Measurements from ENCODE around the gene PODN. TPM values are rescaled to one million over a fixed set of nuclear protein-coding genes. Genes with fewer than 3 reads are reported as not detected.
A peak's percentile ranks its signal among the peaks of the same experiment; 100 is the strongest.

PODN gene
- polyA plus RNA-seq, 3 donors from 2014 or later, result 1.7 to 4.3 (median 2.9) TPM

- Mint-ChIP-seq H3K4me3 (no peak overlapping the region), H3K4me1 (peaks cover 0 to 8% of the 10 kb centered on the region in 2 donors), H3K9me3 (no peaks in the 10 kb centered on the region), H3K27me3 (ENCODE audit: low read depth in 3 of 3) (peaks cover 0 to 2% (median 0%) of the 10 kb centered on the region in 3 donors), H3K36me3 (no peaks in the 10 kb centered on the region), H3K27ac (no peak overlapping the region)
- DNase-seq, result no peak
These were observed 30.8 kb downstream of the PODN start for GRCh38 chr1:53092659-53093450.

- Mint-ChIP-seq H3K36me3 (no peaks in the 10 kb centered on the region), H3K27ac (no peak overlapping the region), H3K4me3 (no peak overlapping the region), H3K4me1 (peaks cover 0 to 8% of the 10 kb centered on the region in 2 donors), H3K27me3 (ENCODE audit: low read depth in 3 of 3) (peaks cover 0 to 2% (median 0%) of the 10 kb centered on the region in 3 donors), H3K9me3 (no peaks in the 10 kb centered on the region)
- no peak for DNase-seq
These were observed 31.4 kb downstream of the PODN start for GRCh38 chr1:53093451-53093754.

GRCh38 chr1:53093778-53094532 lies 31.9 kb downstream of the PODN start:
- Mint-ChIP-seq H3K9me3 (no peaks in the 10 kb centered on the region), H3K27ac (peak overlapping the region in 1 of 6 donors; percentile 60), H3K4me1 (peaks cover 0 to 5% of the 10 kb centered on the region in 2 donors), H3K36me3 (no peaks in the 10 kb centered on the region), H3K4me3 (no peak overlapping the region), H3K27me3 (ENCODE audit: low read depth in 3 of 3) (peaks cover 0 to 2% (median 0%) of the 10 kb centered on the region in 3 donors)
- DNase-seq, result no peak

GRCh38 chr1:53094533-53094919 lies 32.5 kb downstream of the PODN start:
- Mint-ChIP-seq H3K9me3 (no peaks in the 10 kb centered on the region), H3K4me3 (no peak overlapping the region), H3K27ac (no peak overlapping the region), H3K4me1 (peaks cover 0 to 5% of the 10 kb centered on the region in 2 donors), H3K36me3 (no peaks in the 10 kb centered on the region), H3K27me3 (ENCODE audit: low read depth in 3 of 3) (peaks cover 0 to 2% (median 0%) of the 10 kb centered on the region in 3 donors)
- no peak for DNase-seq

GRCh38 chr1:53104289-53104913 lies 42.4 kb downstream of the PODN start:
- H3K36me3 Mint-ChIP-seq, result no peaks in the 10 kb centered on the region
- peaks cover 0 to 4% (median 2%) of the 10 kb centered on the region in 3 donors for H3K27me3 Mint-ChIP-seq (ENCODE audit: low read depth in 3 of 3)
- H3K27ac Mint-ChIP-seq, result peak overlapping the region in 4 of 6 donors; percentile 1 to 73 (median 67)
- H3K4me3 Mint-ChIP-seq, result peak overlapping the region in 1 of 5 donors; percentile 7
- H3K4me1 Mint-ChIP-seq, result peaks cover 35 to 50% of the 10 kb centered on the region in 2 donors
- no peak for DNase-seq
- H3K9me3 Mint-ChIP-seq, result no peaks in the 10 kb centered on the region

- Mint-ChIP-seq H3K36me3 (no peaks in the 10 kb centered on the region), H3K27me3 (ENCODE audit: low read depth in 3 of 3) (peaks cover 0 to 4% (median 4%) of the 10 kb centered on the region in 3 donors), H3K9me3 (no peaks in the 10 kb centered on the region), H3K27ac (peak overlapping the region; percentile 73 to 93 (median 73)), H3K4me3 (peak overlapping the region in 4 of 5 donors; percentile 29 to 74 (median 61)), H3K4me1 (peaks cover 46 to 74% of the 10 kb centered on the region in 2 donors)
- DNase-seq, result no peak
These were observed 45.1 kb downstream of the PODN start for GRCh38 chr1:53107090-53107489.

GRCh38 chr1:53107570-53108322 lies 45.7 kb downstream of the PODN start:
- no peak for DNase-seq
- peaks cover 0 to 4% (median 4%) of the 10 kb centered on the region in 3 donors for H3K27me3 Mint-ChIP-seq (ENCODE audit: low read depth in 3 of 3)
- no peaks in the 10 kb centered on the region for H3K36me3 Mint-ChIP-seq
- H3K4me1 Mint-ChIP-seq, result peaks cover 46 to 74% of the 10 kb centered on the region in 2 donors
- no peaks in the 10 kb centered on the region for H3K9me3 Mint-ChIP-seq
- H3K4me3 Mint-ChIP-seq, result peak overlapping the region in 3 of 5 donors; percentile 59 to 63 (median 59)
- peak overlapping the region; percentile 73 to 93 (median 73) for H3K27ac Mint-ChIP-seq

- Mint-ChIP-seq H3K27ac (peak overlapping the region in 3 of 6 donors; percentile 10 to 44 (median 25)), H3K4me3 (no peak overlapping the region), H3K4me1 (peaks cover 43 to 70% of the 10 kb centered on the region in 2 donors), H3K27me3 (ENCODE audit: low read depth in 3 of 3) (peaks cover 0 to 4% (median 4%) of the 10 kb centered on the region in 3 donors), H3K9me3 (no peaks in the 10 kb centered on the region), H3K36me3 (no peaks in the 10 kb centered on the region)
- DNase-seq, result no peak
These were observed 46.9 kb downstream of the PODN start for GRCh38 chr1:53108646-53109580.

- H3K27ac Mint-ChIP-seq, result peak overlapping the region in 3 of 6 donors; percentile 7 to 44 (median 9)
- H3K4me3 Mint-ChIP-seq, result peak overlapping the region in 1 of 5 donors; percentile 6
- peaks cover 0 to 4% (median 4%) of the 10 kb centered on the region in 3 donors for H3K27me3 Mint-ChIP-seq (ENCODE audit: low read depth in 3 of 3)
- H3K36me3 Mint-ChIP-seq, result no peaks in the 10 kb centered on the region
- H3K9me3 Mint-ChIP-seq, result no peaks in the 10 kb centered on the region
- DNase-seq, result no peak
- peaks cover 32 to 56% of the 10 kb centered on the region in 2 donors for H3K4me1 Mint-ChIP-seq
These were observed 48.5 kb downstream of the PODN start for GRCh38 chr1:53110370-53111072.

- H3K27me3 Mint-ChIP-seq (ENCODE audit: low read depth in 3 of 3), result peaks cover 0 to 4% (median 4%) of the 10 kb centered on the region in 3 donors
- peak overlapping the region in 5 of 6 donors; percentile 25 to 48 (median 32) for H3K27ac Mint-ChIP-seq
- no peaks in the 10 kb centered on the region for H3K36me3 Mint-ChIP-seq
- peaks cover 26 to 50% of the 10 kb centered on the region in 2 donors for H3K4me1 Mint-ChIP-seq
- DNase-seq, result no peak
- H3K9me3 Mint-ChIP-seq, result no peaks in the 10 kb centered on the region
- H3K4me3 Mint-ChIP-seq, result peak overlapping the region in 2 of 5 donors; percentile 6 to 26
These were observed 49.1 kb downstream of the PODN start for GRCh38 chr1:53111073-53111556.

- no peak for DNase-seq
- Mint-ChIP-seq H3K4me1 (peaks cover 24 to 44% of the 10 kb centered on the region in 2 donors), H3K27ac (peak overlapping the region in 3 of 6 donors; percentile 25 to 48 (median 43)), H3K9me3 (no peaks in the 10 kb centered on the region), H3K27me3 (ENCODE audit: low read depth in 3 of 3) (peaks cover 0 to 4% (median 4%) of the 10 kb centered on the region in 3 donors), H3K4me3 (no peak overlapping the region), H3K36me3 (no peaks in the 10 kb centered on the region)
These were observed 49.7 kb downstream of the PODN start for GRCh38 chr1:53111693-53112092.
